Stimulated activated CD4-positive, alpha-beta T cell treated with anti-CD3 and anti-CD28 coated beads, Interleukin-15, amount 100 ng/mL, for 48 hours (primary cell): ENCODE data around the gene GAK.
"Not testable (repeated sequence)": the region's sequence is repeated elsewhere in the genome, so short reads cannot be mapped to it uniquely, and the experiment has no call there.

ENCODE experiments used
- DNase-seq, 2 donors: peaks; one replicate each; pipeline ENCODE4 v3.0.0-alpha.2; 2020; ENCODE audit warnings: low read depth in 2 of 2

The GAK gene

GRCh38 chr4:926538-926937, 5.6 kb downstream of the GAK start:
- DNase-seq = no peak

GRCh38 chr4:925771-926500, 6.2 kb downstream of the GAK start:
- no peak for DNase-seq

GRCh38 chr4:925171-925570, 6.9 kb downstream of the GAK start:
- DNase-seq = no peak

- DNase-seq = no peak
These were observed 7.7 kb downstream of the GAK start for GRCh38 chr4:924107-925096.

GRCh38 chr4:921830-922331, 10.2 kb downstream of the GAK start:
- DNase-seq = no peak

GRCh38 chr4:919004-919680, 13.0 kb downstream of the GAK start:
- not testable (repeated sequence) for DNase-seq

GRCh38 chr4:918591-918990, 13.5 kb downstream of the GAK start:
- not testable (repeated sequence) for DNase-seq

- DNase-seq = no peak
These were observed 14.1 kb downstream of the GAK start for GRCh38 chr4:917992-918391.

- DNase-seq = no peak
These were observed 14.7 kb downstream of the GAK start for GRCh38 chr4:917466-917865.

GRCh38 chr4:915595-915994, 16.5 kb downstream of the GAK start:
- DNase-seq = no peak

- DNase-seq = no peak
These were observed 17.1 kb downstream of the GAK start for GRCh38 chr4:915041-915474.

GRCh38 chr4:914531-914930, 17.6 kb downstream of the GAK start:
- no peak for DNase-seq

GRCh38 chr4:913280-913618, 18.9 kb downstream of the GAK start:
- DNase-seq = no peak

GRCh38 chr4:912548-913279, 19.4 kb downstream of the GAK start:
- DNase-seq = no peak

GRCh38 chr4:911871-912490, 20.1 kb downstream of the GAK start:
- no peak for DNase-seq

GRCh38 chr4:911221-911751, 20.8 kb downstream of the GAK start:
- DNase-seq = no peak

- no peak for DNase-seq
These were observed 21.6 kb downstream of the GAK start for GRCh38 chr4:910366-911091.

GRCh38 chr4:909821-910220, 22.3 kb downstream of the GAK start:
- no peak for DNase-seq

- no peak for DNase-seq
These were observed 23.0 kb downstream of the GAK start for GRCh38 chr4:909131-909571.
